GM12878 (cell line): Measurements from ENCODE around the gene PRH2.

Source experiments
- CTCF ChIP-seq, 3 experiments: IDR thresholded peaks in 2 of 3; conservative IDR thresholded peaks in 1 of 3; 2 replicates each; pipeline ENCODE4 v1.5.1; 2011; ENCODE audit warnings: low read depth in 3 of 3, low read length in 3 of 3, mild to moderate bottlenecking in 3 of 3, control low read depth in 2 of 3, moderate library complexity in 2 of 3, inconsistent platforms in 1 of 3, mixed read lengths in 1 of 3; ENCODE audit not compliant: control insufficient read depth in 2 of 3, insufficient read depth in 1 of 3; ENCODE audit errors: extremely low read depth in 1 of 3
- NFYA ChIP-seq: IDR thresholded peaks from 2 replicates; pipeline ENCODE4 v1.6.1; 2011; ENCODE audit warnings: low read depth, mild to moderate bottlenecking, low read length, improper control_type of control experiment, borderline replicate concordance
- TF ChIP-seq, protein P1 (sequence below): IDR thresholded peaks from 2 replicates; pipeline ENCODE4 v1.6.1; 2012; ENCODE audit warnings: mild to moderate bottlenecking, low read depth, low read length

DNA sequence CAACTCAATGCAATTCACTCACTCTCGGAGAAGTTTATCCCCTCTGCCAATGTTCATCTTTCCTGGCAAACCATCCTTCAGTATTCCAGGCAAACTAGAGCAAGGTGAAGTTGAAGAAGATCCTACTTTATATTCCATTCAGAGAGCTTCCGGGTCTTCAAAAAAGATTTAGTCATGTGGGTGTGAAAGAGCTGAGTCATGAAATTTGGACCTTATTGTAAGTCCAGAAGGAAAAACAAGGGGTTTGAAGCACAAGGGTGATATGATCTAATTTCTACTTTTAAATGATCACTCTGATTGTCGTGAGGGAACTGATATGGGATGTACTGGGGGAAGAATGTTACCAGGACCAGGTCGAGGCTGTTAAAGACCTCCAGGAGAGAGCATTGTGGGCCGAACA, 2.8 kb upstream of the PRH2 start:
- no peak for TF ChIP-seq CTCF (IDR thresholded peaks at IDR 0.05 in 2 of 3, conservative IDR thresholded peaks at IDR 0.05 in 1 of 3; ENCODE audit: control insufficient read depth in 2 of 3, extremely low read depth in 1 of 3, insufficient read depth in 1 of 3, low read depth in 3 of 3, low read length in 3 of 3)
- TF ChIP-seq, protein P1, sequence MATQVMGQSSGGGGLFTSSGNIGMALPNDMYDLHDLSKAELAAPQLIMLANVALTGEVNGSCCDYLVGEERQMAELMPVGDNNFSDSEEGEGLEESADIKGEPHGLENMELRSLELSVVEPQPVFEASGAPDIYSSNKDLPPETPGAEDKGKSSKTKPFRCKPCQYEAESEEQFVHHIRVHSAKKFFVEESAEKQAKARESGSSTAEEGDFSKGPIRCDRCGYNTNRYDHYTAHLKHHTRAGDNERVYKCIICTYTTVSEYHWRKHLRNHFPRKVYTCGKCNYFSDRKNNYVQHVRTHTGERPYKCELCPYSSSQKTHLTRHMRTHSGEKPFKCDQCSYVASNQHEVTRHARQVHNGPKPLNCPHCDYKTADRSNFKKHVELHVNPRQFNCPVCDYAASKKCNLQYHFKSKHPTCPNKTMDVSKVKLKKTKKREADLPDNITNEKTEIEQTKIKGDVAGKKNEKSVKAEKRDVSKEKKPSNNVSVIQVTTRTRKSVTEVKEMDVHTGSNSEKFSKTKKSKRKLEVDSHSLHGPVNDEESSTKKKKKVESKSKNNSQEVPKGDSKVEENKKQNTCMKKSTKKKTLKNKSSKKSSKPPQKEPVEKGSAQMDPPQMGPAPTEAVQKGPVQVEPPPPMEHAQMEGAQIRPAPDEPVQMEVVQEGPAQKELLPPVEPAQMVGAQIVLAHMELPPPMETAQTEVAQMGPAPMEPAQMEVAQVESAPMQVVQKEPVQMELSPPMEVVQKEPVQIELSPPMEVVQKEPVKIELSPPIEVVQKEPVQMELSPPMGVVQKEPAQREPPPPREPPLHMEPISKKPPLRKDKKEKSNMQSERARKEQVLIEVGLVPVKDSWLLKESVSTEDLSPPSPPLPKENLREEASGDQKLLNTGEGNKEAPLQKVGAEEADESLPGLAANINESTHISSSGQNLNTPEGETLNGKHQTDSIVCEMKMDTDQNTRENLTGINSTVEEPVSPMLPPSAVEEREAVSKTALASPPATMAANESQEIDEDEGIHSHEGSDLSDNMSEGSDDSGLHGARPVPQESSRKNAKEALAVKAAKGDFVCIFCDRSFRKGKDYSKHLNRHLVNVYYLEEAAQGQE = no peak
- TF ChIP-seq NFYA = no peak
